Kidney (tissue), 14 donors: Measurements from ENCODE around the gene SYNGAP1. TPM values are rescaled to one million over a fixed set of nuclear protein-coding genes. Genes with fewer than 3 reads are reported as not detected.
A peak's percentile ranks its signal among the peaks of the same experiment; 100 is the strongest.

ENCODE experiments used
- DNase-seq, 5 donors: peaks; one replicate each; pipeline ENCODE4 v3.0.0-alpha.2; 2013 to 2020
- FAIRE-seq: peaks from 2 replicates; lab custom pipeline; 2012; peaks lifted over from hg19 to GRCh38; lab: Jason Lieb, UNC
- H3K27ac ChIP-seq, 2 donors: one replicate each; pipeline ENCODE4 v1.7.0; 2013; ENCODE audit warnings: low read depth in 2 of 2, low read length in 2 of 2, inconsistent platforms in 1 of 2
- H3K27me3 ChIP-seq: one replicate; pipeline ENCODE4 v1.7.1; 2013; ENCODE audit warnings: low read length, inconsistent platforms; ENCODE audit not compliant: control insufficient read depth, insufficient read depth
- H3K36me3 ChIP-seq, 3 donors: one replicate each; pipeline versions ENCODE4 v1.7.0 to v1.7.1; 2013; ENCODE audit warnings: low read length in 3 of 3, control low read depth in 1 of 3, inconsistent platforms in 1 of 3; ENCODE audit not compliant: insufficient read depth in 3 of 3, control insufficient read depth in 2 of 3
- H3K4me1 ChIP-seq, 3 donors: one replicate each; pipeline versions ENCODE4 v1.7.0 to v1.7.1; 2013; ENCODE audit warnings: low read length in 3 of 3, inconsistent platforms in 1 of 3, low read depth in 1 of 3; ENCODE audit not compliant: control insufficient read depth in 2 of 3, insufficient read depth in 2 of 3
- H3K4me3 ChIP-seq, 3 donors: one replicate each; pipeline versions ENCODE4 v1.7.0 to v1.8.1; 2013; ENCODE audit warnings: low read length in 3 of 3, control low read depth in 1 of 3, inconsistent platforms in 1 of 3
- H3K9ac ChIP-seq, 3 donors: one replicate each; pipeline versions ENCODE4 v1.7.0 to v1.7.1; 2013; ENCODE audit warnings: low read length in 3 of 3, control low read depth in 1 of 3, inconsistent platforms in 1 of 3
- H3K9me3 ChIP-seq, 3 donors: one replicate each; pipeline versions ENCODE4 v1.7.0 to v1.7.1; 2013; ENCODE audit warnings: low read length in 3 of 3, control low read depth in 1 of 3, inconsistent platforms in 1 of 3; ENCODE audit not compliant: control insufficient read depth in 2 of 3, insufficient read depth in 1 of 3
- intact Hi-C: fragments of 100-400 bp; cut with DNase I; formaldehyde crosslinking; loops from one replicate; pipeline ENCODE4 v1.11.1; 2022
- polyA plus RNA-seq: library from polyadenylated mRNA; stranded (reverse); fragments of 350-450 nt; fragmentation: Illumina TruSeq; extraction: RNeasy Lipid Tissue Mini Kit (QIAGEN cat#74804); gene quantifications from one replicate; pipeline ENCODE4 v1.2.3, GENCODE V29; 2014; ENCODE audit warnings: low read depth, low replicate concordance; ENCODE audit not compliant: insufficient read depth
- total RNA-seq: library from RNA; stranded (reverse); fragmentation: NEBNext Ultra II Directional; extraction: Animal tissue kit (Norgen Biotek cat#: 25700); gene quantifications from one replicate; pipeline ENCODE4 v1.2.1, GENCODE V29; 2021
- TF ChIP-seq, protein P1 (sequence below): IDR thresholded peaks from 3 replicates; pipeline ENCODE4 v1.5.1; 2012; ENCODE audit warnings: mild to moderate bottlenecking, moderate library complexity, borderline replicate concordance; ENCODE audit not compliant: insufficient read depth; ENCODE audit errors: extremely low read depth
- donor health status: control.
- donor health status: control.
- donor health status: control.
- donor health status: control.
- donor health status: control.
- donor health status: DM: yes; HTN: yes; CAD: no.
- donor health status: Normal renal cell carcinoma (clear cell type).

Gene SYNGAP1
- total and polyA plus RNA-seq, 2 donors from 2014 or later = 2.7 to 17.8 TPM

DNA sequence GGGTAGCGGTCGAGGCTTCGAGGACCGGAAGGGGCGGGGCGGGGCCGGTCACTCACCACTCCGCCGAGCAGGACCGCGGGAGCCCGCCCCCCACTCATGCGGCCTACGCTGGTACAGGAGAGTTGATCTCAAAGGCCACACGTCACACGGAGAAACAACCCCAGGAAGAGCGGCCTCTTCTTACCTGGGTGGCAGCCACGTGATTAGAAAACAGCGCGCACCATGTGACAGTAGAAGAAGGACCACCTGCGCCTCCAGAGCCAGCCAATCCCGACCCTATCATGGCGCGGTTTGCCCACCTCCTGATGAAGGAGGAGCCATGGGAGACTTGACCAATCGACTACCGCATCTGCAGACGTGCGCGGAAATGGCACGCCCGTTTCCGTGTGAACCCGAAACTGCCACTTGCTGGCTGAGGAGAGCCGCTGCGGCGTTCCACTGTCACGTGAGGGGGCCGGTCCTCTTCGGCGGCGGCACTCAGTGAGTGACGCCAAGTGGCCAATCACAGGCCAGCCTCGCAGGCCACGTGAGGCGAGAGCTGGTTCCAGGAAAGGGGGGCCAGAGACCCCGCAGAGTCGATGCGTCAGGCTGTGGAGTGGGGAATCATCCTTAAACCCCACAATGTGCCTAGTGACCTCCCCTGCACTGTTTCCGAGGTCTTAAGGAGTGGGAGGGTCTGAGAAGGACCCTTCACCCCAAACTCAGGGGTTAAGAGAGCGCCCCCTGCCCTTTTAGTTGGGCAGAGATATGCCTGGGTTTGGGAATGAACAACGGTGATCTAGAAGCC lies 1.8 kb upstream of the SYNGAP1 start, which contains the start of gene CUTA:
Gene CUTA (minus strand): TSS at position 205 of the 787 bp plus-strand sequence. CDS start 107 bp downstream, at position 98.
- Histone ChIP-seq H3K27me3 (no peaks in the 10 kb centered on the region), H3K27ac (peak within 1 kb of the TSS; percentile 91 to 98), H3K9ac (peak within 1 kb of the TSS; percentile 55 to 85 (median 64)), H3K36me3 (peaks cover 0 to 18% (median 17%) of the 10 kb centered on the region in 3 donors), H3K9me3 (no peaks in the 10 kb centered on the region), H3K4me3 (peak within 1 kb of the TSS; percentile 81 to 86 (median 85)), H3K4me1 (peaks cover 0 to 25% (median 5%) of the 10 kb centered on the region in 3 donors)
- TF ChIP-seq, protein P1, sequence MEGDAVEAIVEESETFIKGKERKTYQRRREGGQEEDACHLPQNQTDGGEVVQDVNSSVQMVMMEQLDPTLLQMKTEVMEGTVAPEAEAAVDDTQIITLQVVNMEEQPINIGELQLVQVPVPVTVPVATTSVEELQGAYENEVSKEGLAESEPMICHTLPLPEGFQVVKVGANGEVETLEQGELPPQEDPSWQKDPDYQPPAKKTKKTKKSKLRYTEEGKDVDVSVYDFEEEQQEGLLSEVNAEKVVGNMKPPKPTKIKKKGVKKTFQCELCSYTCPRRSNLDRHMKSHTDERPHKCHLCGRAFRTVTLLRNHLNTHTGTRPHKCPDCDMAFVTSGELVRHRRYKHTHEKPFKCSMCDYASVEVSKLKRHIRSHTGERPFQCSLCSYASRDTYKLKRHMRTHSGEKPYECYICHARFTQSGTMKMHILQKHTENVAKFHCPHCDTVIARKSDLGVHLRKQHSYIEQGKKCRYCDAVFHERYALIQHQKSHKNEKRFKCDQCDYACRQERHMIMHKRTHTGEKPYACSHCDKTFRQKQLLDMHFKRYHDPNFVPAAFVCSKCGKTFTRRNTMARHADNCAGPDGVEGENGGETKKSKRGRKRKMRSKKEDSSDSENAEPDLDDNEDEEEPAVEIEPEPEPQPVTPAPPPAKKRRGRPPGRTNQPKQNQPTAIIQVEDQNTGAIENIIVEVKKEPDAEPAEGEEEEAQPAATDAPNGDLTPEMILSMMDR = no peak
- DNase-seq (peak; percentile 100), FAIRE-seq (peak; percentile 98)
- intact Hi-C loops = no loop called here

DNA sequence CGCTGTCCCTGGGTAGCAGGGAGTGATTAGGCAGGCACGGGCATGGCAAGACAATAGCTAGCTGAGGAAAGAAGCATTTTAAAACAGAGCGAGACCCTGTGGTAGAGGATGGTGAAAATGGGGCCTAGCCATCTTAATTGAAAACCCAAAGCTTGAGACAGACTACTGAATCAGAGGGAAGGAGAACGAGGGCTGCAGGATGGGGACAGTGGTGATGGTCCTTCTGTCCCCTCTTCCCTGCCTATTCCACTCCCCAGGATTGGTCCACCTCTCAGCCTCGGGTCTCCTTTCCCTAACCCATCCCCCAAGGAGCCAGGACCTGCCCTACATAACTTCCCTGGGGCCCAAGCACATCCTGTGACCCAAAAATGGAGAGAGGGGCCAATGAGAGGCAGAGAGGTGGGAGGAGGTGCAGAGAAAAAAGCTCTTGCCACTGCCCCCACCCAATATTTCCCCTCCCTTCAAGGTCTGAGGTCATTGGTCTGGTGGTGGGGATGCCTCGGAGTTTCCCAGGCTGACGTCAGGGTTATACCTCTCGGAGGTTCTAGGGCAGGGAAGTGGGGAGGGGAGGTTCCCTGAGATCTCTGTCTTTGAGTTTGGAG lies 1.1 kb upstream of the SYNGAP1 start:
- peaks cover 0 to 13% (median 11%) of the 10 kb centered on the region in 3 donors for H3K36me3 ChIP-seq
- H3K27ac ChIP-seq = peak overlapping the region; percentile 90 to 98
- no peaks in the 10 kb centered on the region for H3K27me3 ChIP-seq
- H3K4me1 ChIP-seq = peaks cover 0 to 21% (median 5%) of the 10 kb centered on the region in 3 donors
- H3K9me3 ChIP-seq = no peaks in the 10 kb centered on the region
- H3K4me3 ChIP-seq = peak overlapping the region; percentile 58 to 75 (median 73)
- peak overlapping the region; percentile 14 to 85 (median 52) for H3K9ac ChIP-seq
- peak in 2 of 5 donors; percentile 42 to 73 for DNase-seq
- intact Hi-C loops = no loop called here
- FAIRE-seq = no peak
- TF ChIP-seq, protein P1 = no peak

DNA sequence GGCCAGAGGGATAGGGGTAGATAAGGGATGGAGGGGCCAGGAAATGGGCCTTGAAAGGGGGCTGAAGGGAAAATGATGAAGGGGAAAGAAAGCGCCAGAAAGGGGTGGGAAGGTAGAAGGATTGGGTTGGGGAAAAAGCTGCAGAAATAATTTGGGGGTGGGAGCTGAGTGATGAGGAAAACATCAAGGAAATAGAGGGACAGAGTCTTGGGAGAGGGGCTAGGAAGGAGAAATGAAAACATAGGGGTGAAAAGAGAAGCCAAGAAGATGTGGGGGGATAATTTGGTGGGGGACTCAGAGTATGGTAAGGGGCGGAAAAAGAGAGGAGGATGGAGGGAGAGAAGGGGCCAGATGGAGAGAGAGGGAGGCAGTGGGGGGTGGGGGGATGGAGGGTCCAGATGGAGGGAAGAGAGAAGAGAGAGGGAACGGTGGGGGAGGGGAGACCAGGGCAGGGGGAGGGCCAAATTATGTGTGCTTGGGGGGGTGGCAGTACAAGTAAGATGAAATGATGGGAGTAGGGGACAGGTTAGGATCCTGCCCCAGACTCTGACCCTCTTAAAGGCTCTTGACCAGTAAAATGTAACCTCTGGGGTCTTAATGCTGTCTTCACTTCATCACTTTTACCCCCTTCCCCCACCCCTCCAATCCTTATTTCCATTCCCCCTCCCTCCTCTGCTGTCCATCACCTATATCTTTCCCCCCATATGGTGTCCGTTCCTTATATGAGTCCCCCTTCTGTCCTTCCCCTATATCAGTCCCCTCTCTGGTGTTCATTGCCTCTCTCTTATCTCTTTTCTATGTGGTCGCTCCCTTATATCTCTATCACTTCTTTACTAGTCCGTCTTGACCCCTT lies 852 bp downstream of the SYNGAP1 start:
- FAIRE-seq (no peak), DNase-seq (no peak)
- H3K27me3 ChIP-seq = no peaks in the 10 kb centered on the region
- peaks cover 0 to 25% (median 5%) of the 10 kb centered on the region in 3 donors for H3K4me1 ChIP-seq
- no peaks in the 10 kb centered on the region for H3K9me3 ChIP-seq
- peak overlapping the region in 1 of 3 donors; percentile 46 for H3K4me3 ChIP-seq
- intact Hi-C loops = no loop called here
- peaks cover 0 to 1% (median 0%) of the 10 kb centered on the region in 3 donors for H3K36me3 ChIP-seq
- no peak overlapping the region for H3K27ac ChIP-seq
- no peak overlapping the region for H3K9ac ChIP-seq
- TF ChIP-seq, protein P1 = no peak
